ENCODE measurements around the gene TGM2.

Gene TGM2

GRCh38 chr20:38180781-38181180 lies 15.7 kb upstream of the TGM2 start:
- ATAC-seq, result no peak
- TF ChIP-seq ZNF8 (CRISPR knock-in tag; IDR thresholded peaks at IDR 0.05), result no peak
- TF ChIP-seq TCF4 (CRISPR knock-in tag; IDR thresholded peaks at IDR 0.05; ENCODE audit: borderline replicate concordance), result no peak
- no peak for TF ChIP-seq ISL1 (CRISPR knock-in tag; IDR thresholded peaks at IDR 0.05)
- no peak for TF ChIP-seq ARNTL (CRISPR knock-in tag; IDR thresholded peaks at IDR 0.05; ENCODE audit: borderline replicate concordance, low read depth)
- no peak for TF ChIP-seq PPARA (CRISPR knock-in tag; IDR thresholded peaks at IDR 0.05; ENCODE audit: borderline replicate concordance)
- no peak for TF ChIP-seq TOX (CRISPR knock-in tag; IDR thresholded peaks at IDR 0.05; ENCODE audit: borderline replicate concordance)
- TF ChIP-seq, protein P1, sequence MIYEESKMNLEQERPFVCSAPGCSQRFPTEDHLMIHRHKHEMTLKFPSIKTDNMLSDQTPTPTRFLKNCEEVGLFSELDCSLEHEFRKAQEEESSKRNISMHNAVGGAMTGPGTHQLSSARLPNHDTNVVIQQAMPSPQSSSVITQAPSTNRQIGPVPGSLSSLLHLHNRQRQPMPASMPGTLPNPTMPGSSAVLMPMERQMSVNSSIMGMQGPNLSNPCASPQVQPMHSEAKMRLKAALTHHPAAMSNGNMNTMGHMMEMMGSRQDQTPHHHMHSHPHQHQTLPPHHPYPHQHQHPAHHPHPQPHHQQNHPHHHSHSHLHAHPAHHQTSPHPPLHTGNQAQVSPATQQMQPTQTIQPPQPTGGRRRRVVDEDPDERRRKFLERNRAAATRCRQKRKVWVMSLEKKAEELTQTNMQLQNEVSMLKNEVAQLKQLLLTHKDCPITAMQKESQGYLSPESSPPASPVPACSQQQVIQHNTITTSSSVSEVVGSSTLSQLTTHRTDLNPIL (CRISPR knock-in tag; IDR thresholded peaks at IDR 0.05; ENCODE audit: low read depth), result no peak
- TF ChIP-seq, protein P2, sequence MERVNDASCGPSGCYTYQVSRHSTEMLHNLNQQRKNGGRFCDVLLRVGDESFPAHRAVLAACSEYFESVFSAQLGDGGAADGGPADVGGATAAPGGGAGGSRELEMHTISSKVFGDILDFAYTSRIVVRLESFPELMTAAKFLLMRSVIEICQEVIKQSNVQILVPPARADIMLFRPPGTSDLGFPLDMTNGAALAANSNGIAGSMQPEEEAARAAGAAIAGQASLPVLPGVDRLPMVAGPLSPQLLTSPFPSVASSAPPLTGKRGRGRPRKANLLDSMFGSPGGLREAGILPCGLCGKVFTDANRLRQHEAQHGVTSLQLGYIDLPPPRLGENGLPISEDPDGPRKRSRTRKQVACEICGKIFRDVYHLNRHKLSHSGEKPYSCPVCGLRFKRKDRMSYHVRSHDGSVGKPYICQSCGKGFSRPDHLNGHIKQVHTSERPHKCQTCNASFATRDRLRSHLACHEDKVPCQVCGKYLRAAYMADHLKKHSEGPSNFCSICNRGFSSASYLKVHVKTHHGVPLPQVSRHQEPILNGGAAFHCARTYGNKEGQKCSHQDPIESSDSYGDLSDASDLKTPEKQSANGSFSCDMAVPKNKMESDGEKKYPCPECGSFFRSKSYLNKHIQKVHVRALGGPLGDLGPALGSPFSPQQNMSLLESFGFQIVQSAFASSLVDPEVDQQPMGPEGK (CRISPR knock-in tag; IDR thresholded peaks at IDR 0.05; ENCODE audit: borderline replicate concordance), result no peak
- no peak for TF ChIP-seq ZNF565 (CRISPR knock-in tag; conservative IDR thresholded peaks at IDR 0.05; ENCODE audit: low read depth)
- no peak for TF ChIP-seq ESRRG (CRISPR knock-in tag; IDR thresholded peaks at IDR 0.05)
- TF ChIP-seq, protein P3, sequence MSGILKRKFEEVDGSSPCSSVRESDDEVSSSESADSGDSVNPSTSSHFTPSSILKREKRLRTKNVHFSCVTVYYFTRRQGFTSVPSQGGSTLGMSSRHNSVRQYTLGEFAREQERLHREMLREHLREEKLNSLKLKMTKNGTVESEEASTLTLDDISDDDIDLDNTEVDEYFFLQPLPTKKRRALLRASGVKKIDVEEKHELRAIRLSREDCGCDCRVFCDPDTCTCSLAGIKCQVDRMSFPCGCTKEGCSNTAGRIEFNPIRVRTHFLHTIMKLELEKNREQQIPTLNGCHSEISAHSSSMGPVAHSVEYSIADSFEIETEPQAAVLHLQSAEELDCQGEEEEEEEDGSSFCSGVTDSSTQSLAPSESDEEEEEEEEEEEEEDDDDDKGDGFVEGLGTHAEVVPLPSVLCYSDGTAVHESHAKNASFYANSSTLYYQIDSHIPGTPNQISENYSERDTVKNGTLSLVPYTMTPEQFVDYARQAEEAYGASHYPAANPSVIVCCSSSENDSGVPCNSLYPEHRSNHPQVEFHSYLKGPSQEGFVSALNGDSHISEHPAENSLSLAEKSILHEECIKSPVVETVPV (CRISPR knock-in tag; IDR thresholded peaks at IDR 0.05), result no peak
- no peak for TF ChIP-seq ZC3H10 (CRISPR knock-in tag; IDR thresholded peaks at IDR 0.05)
- TF ChIP-seq ZFP3 (CRISPR knock-in tag; IDR thresholded peaks at IDR 0.05), result no peak
- TF ChIP-seq SNAI2 (CRISPR knock-in tag; IDR thresholded peaks at IDR 0.05), result no peak
- TF ChIP-seq, protein P4, sequence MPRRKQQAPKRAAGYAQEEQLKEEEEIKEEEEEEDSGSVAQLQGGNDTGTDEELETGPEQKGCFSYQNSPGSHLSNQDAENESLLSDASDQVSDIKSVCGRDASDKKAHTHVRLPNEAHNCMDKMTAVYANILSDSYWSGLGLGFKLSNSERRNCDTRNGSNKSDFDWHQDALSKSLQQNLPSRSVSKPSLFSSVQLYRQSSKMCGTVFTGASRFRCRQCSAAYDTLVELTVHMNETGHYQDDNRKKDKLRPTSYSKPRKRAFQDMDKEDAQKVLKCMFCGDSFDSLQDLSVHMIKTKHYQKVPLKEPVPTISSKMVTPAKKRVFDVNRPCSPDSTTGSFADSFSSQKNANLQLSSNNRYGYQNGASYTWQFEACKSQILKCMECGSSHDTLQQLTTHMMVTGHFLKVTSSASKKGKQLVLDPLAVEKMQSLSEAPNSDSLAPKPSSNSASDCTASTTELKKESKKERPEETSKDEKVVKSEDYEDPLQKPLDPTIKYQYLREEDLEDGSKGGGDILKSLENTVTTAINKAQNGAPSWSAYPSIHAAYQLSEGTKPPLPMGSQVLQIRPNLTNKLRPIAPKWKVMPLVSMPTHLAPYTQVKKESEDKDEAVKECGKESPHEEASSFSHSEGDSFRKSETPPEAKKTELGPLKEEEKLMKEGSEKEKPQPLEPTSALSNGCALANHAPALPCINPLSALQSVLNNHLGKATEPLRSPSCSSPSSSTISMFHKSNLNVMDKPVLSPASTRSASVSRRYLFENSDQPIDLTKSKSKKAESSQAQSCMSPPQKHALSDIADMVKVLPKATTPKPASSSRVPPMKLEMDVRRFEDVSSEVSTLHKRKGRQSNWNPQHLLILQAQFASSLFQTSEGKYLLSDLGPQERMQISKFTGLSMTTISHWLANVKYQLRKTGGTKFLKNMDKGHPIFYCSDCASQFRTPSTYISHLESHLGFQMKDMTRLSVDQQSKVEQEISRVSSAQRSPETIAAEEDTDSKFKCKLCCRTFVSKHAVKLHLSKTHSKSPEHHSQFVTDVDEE (CRISPR knock-in tag; IDR thresholded peaks at IDR 0.05), result no peak
- TF ChIP-seq CSDC2 (CRISPR knock-in tag; IDR thresholded peaks at IDR 0.05), result no peak

DNA sequence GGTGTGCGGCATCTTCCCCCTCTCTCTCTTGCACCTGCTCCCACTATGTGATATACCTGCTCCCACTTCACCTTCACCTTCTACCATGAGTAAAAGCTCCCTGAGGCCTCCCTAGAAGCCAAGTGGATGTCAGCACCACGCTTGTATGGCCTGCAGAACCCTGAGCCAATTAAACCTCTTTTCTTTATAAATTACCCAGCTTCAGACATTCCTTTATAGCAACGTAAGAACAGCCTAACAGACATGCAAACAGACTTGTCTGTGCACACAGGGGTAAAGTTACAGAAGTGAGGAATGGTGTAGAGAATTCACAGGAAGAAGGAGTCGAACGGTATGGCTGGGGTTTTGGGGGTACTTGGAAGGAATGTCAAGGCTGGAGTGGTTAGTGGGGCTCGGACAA lies 14.8 kb upstream of the TGM2 start:
- no peak for TF ChIP-seq OSR1 (CRISPR knock-in tag; IDR thresholded peaks at IDR 0.05)
- no peak for ATAC-seq

GRCh38 chr20:38178581-38178980 lies 13.5 kb upstream of the TGM2 start:
- no peak for ATAC-seq
- TF ChIP-seq, protein P3 (CRISPR knock-in tag; IDR thresholded peaks at IDR 0.05), result no peak
- TF ChIP-seq, protein P5, sequence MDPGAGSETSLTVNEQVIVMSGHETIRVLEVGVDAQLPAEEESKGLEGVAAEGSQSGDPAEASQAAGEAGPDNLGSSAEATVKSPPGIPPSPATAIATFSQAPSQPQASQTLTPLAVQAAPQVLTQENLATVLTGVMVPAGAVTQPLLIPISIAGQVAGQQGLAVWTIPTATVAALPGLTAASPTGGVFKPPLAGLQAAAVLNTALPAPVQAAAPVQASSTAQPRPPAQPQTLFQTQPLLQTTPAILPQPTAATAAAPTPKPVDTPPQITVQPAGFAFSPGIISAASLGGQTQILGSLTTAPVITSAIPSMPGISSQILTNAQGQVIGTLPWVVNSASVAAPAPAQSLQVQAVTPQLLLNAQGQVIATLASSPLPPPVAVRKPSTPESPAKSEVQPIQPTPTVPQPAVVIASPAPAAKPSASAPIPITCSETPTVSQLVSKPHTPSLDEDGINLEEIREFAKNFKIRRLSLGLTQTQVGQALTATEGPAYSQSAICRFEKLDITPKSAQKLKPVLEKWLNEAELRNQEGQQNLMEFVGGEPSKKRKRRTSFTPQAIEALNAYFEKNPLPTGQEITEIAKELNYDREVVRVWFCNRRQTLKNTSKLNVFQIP (CRISPR knock-in tag; IDR thresholded peaks at IDR 0.05; ENCODE audit: borderline replicate concordance, low read depth), result no peak
- TF ChIP-seq, protein P1 (CRISPR knock-in tag; IDR thresholded peaks at IDR 0.05; ENCODE audit: low read depth), result no peak
- no peak for TF ChIP-seq ZNF70 (CRISPR knock-in tag; IDR thresholded peaks at IDR 0.05)
- TF ChIP-seq, protein P4 (CRISPR knock-in tag; IDR thresholded peaks at IDR 0.05), result no peak
- no peak for TF ChIP-seq ZFP30 (CRISPR knock-in tag; IDR thresholded peaks at IDR 0.05)
- TF ChIP-seq ZNF8 (CRISPR knock-in tag; IDR thresholded peaks at IDR 0.05), result no peak
- no peak for TF ChIP-seq ESRRG (CRISPR knock-in tag; IDR thresholded peaks at IDR 0.05)
- TF ChIP-seq RARB (CRISPR knock-in tag; IDR thresholded peaks at IDR 0.05), result no peak
- TF ChIP-seq GLIS3 (CRISPR knock-in tag; IDR thresholded peaks at IDR 0.05), result no peak
- no peak for TF ChIP-seq SNAI2 (CRISPR knock-in tag; IDR thresholded peaks at IDR 0.05)
- TF ChIP-seq PPARA (CRISPR knock-in tag; IDR thresholded peaks at IDR 0.05; ENCODE audit: borderline replicate concordance), result no peak
- no peak for TF ChIP-seq BACH2 (CRISPR knock-in tag; IDR thresholded peaks at IDR 0.05; ENCODE audit: borderline replicate concordance)
- no peak for TF ChIP-seq CSDC2 (CRISPR knock-in tag; IDR thresholded peaks at IDR 0.05)
- no peak for TF ChIP-seq ZNF565 (CRISPR knock-in tag; conservative IDR thresholded peaks at IDR 0.05; ENCODE audit: low read depth)
- no peak for TF ChIP-seq ZC3H10 (CRISPR knock-in tag; IDR thresholded peaks at IDR 0.05)
- no peak for TF ChIP-seq OSR1 (CRISPR knock-in tag; IDR thresholded peaks at IDR 0.05)
